DOHH2 (cell line): ENCODE results near the gene ROR1.

ENCODE experiments used
- H3F3A ChIP-seq: fragments of 200-600 bp; sonication (generic), shearing (Covaris generic); 2 replicates; pipeline ENCODE4 v1.6.0; 2016; ENCODE audit warnings: antibody characterized with exemption, mild to moderate bottlenecking; ENCODE audit not compliant: control insufficient read depth, insufficient read depth
- H3K27ac ChIP-seq: fragments of 200-600 bp; sonication (generic); 2 replicates; pipeline ENCODE4 v1.5.1; 2014; ENCODE audit warnings: low read depth, mild to moderate bottlenecking, low read length, moderate library complexity
- H3K27me3 ChIP-seq: fragments of 200-600 bp; sonication (generic); 2 replicates; pipeline ENCODE4 v1.6.1; 2014; ENCODE audit warnings: mild to moderate bottlenecking, low read length, mixed read lengths; ENCODE audit not compliant: control insufficient read depth
- H3K36me3 ChIP-seq: fragments of 200-600 bp; sonication (generic); 2 replicates; pipeline ENCODE4 v1.6.1; 2014; ENCODE audit warnings: mild to moderate bottlenecking, low read length, moderate library complexity, mixed read lengths; ENCODE audit not compliant: control insufficient read depth
- H3K4me1 ChIP-seq: fragments of 200-600 bp; sonication (generic); 2 replicates; pipeline ENCODE4 v1.6.1; 2014; ENCODE audit warnings: mild to moderate bottlenecking, low read length, mixed read lengths; ENCODE audit not compliant: control insufficient read depth
- H3K4me2 ChIP-seq: fragments of 200-600 bp; sonication (generic); 2 replicates; pipeline ENCODE4 v1.6.0; 2014; ENCODE audit warnings: mild to moderate bottlenecking, low read length, moderate library complexity
- H3K4me3 ChIP-seq: fragments of 200-600 bp; sonication (generic); 2 replicates; pipeline ENCODE4 v1.5.1; 2014; ENCODE audit warnings: mild to moderate bottlenecking, low read length, mixed read lengths
- H3K79me2 ChIP-seq: fragments of 200-600 bp; sonication (generic); 2 replicates; pipeline ENCODE4 v1.6.1; 2014; ENCODE audit warnings: mild to moderate bottlenecking, low read length, mixed read lengths; ENCODE audit not compliant: control insufficient read depth
- H3K9me2 ChIP-seq: fragments of 200-600 bp; sonication (generic); replicated peaks from 2 replicates; pipeline ENCODE4 v1.6.1; 2014; ENCODE audit warnings: mild to moderate bottlenecking, low read length, mixed read lengths; ENCODE audit not compliant: control insufficient read depth
- H3K9me3 ChIP-seq: fragments of 200-600 bp; sonication (generic); 2 replicates; pipeline ENCODE4 v1.6.1; 2014; ENCODE audit warnings: antibody characterized with exemption, low read length, mixed read lengths; ENCODE audit not compliant: control insufficient read depth, insufficient read depth
- H4K20me1 ChIP-seq: fragments of 200-600 bp; sonication (generic); 2 replicates; pipeline ENCODE4 v1.6.0; 2014; ENCODE audit warnings: low read depth, mild to moderate bottlenecking, antibody characterized with exemption, low read length, moderate library complexity; ENCODE audit not compliant: control insufficient read depth, insufficient read depth
- EZH2phosphoT487 ChIP-seq: fragments of 200-600 bp; sonication (generic); IDR thresholded peaks from 2 replicates; pipeline ENCODE4 v1.6.1; 2017; ENCODE audit warnings: borderline replicate concordance, mild to moderate bottlenecking, antibody characterized with exemption, low read length, moderate library complexity, mixed read lengths
- TF ChIP-seq, protein P1 (sequence below): fragments of 200-600 bp; sonication (generic); IDR thresholded peaks from one replicate; pipeline ENCODE4 v1.5.1; 2014; ENCODE audit warnings: antibody characterized with exemption, mild to moderate bottlenecking, low read depth, low read length; ENCODE audit not compliant: poor library complexity, severe bottlenecking

Gene ROR1

DNA sequence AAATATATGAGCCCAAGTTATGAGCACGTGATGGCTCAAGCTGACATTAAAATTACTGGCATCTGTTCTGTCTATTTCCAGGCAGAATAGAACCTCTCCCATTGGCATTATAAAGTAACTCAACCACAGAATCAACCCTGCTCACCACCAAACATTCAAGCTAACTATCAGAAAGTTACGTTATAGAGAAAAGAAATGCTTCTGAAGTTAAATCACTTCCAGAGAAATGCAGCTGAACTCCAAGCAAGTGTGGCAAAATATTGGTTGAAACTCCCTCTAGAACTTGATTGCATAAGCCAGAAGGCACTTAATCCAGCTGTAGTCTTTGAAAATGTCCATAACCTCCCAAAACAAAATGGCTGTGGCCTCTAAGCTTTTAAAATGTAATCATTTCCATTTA is 393.4 kb downstream of the ROR1 start:
- Histone ChIP-seq H3K4me3 (no peak overlapping the region), H3K79me2 (no peaks in the 10 kb centered on the region), H3K27me3 (peaks cover 3% of the 10 kb centered on the region; the same call in 1 of the 2 replicates), H3K9me3 (no peaks in the 10 kb centered on the region), H3K27ac (no peak overlapping the region), H3K9me2 (no peaks in the 10 kb centered on the region), H3F3A (no peaks in the 10 kb centered on the region), H3K4me1 (no peaks in the 10 kb centered on the region), H3K4me2 (no peak overlapping the region), H3K36me3 (no peaks in the 10 kb centered on the region), H4K20me1 (no peaks in the 10 kb centered on the region)
- no peak for TF ChIP-seq EZH2phosphoT487
- TF ChIP-seq, protein P1, sequence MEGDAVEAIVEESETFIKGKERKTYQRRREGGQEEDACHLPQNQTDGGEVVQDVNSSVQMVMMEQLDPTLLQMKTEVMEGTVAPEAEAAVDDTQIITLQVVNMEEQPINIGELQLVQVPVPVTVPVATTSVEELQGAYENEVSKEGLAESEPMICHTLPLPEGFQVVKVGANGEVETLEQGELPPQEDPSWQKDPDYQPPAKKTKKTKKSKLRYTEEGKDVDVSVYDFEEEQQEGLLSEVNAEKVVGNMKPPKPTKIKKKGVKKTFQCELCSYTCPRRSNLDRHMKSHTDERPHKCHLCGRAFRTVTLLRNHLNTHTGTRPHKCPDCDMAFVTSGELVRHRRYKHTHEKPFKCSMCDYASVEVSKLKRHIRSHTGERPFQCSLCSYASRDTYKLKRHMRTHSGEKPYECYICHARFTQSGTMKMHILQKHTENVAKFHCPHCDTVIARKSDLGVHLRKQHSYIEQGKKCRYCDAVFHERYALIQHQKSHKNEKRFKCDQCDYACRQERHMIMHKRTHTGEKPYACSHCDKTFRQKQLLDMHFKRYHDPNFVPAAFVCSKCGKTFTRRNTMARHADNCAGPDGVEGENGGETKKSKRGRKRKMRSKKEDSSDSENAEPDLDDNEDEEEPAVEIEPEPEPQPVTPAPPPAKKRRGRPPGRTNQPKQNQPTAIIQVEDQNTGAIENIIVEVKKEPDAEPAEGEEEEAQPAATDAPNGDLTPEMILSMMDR: no peak

DNA sequence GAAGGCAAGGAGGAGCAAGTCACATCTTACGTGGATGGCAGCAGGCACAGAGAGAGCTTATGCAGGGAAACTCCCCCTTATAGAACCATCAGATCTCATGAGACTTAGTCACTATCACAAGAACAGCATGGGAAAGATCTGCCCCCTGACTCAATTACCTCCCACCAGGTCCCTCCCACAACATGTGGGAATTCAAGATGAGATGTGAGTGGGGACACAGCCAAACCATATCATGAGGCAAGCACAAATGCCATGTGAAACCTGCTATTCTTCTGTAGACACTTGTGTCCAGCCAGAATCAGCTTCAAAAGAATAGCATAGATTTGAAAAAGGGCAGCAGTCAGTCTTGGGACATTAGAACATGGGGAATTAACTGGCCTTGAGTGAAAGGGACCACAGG is 397.4 kb downstream of the ROR1 start:
- no peak overlapping the region for H3K4me2 ChIP-seq

DNA sequence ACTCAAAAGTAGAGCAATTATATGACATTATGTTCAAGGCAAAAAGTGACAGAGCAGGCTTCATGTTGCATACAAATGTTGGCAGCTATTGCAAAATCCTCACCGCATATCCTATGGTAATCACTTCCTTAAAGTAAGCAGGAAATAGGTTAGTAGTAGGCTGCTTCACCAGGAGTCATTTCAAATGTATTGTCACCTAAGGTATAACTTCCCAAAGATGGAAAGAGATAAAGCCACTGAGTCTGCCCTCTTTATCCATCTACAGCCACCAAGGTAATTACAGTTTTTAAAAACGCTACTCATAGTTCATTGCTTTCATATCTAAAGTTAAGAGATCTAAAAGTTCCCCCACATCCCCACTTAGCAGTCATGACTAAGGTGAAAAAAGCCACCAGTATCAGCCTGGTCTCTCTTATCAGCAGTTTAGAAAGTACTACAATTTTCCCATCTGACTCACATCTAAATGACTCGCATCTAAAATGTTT is 398.0 kb downstream of the ROR1 start:
- no peaks in the 10 kb centered on the region for H3K9me3 ChIP-seq
- no peaks in the 10 kb centered on the region for H3K79me2 ChIP-seq
- H3K27me3 ChIP-seq: no peaks in the 10 kb centered on the region; the same call in 1 of the 2 replicates
- H3K36me3 ChIP-seq: no peaks in the 10 kb centered on the region
- no peaks in the 10 kb centered on the region for H3K9me2 ChIP-seq
- no peak for TF ChIP-seq EZH2phosphoT487
- TF ChIP-seq, protein P1: no peak
- no peak overlapping the region for H3K4me2 ChIP-seq
- no peaks in the 10 kb centered on the region for H4K20me1 ChIP-seq
- no peaks in the 10 kb centered on the region for H3F3A ChIP-seq
- no peak overlapping the region for H3K4me3 ChIP-seq
- H3K27ac ChIP-seq: no peak overlapping the region
- no peaks in the 10 kb centered on the region for H3K4me1 ChIP-seq

More for the DNA sequence above, 397.4 kb downstream of the ROR1 start:
- Histone ChIP-seq H3F3A (no peaks in the 10 kb centered on the region), H3K27ac (no peak overlapping the region), H3K4me3 (no peak overlapping the region), H4K20me1 (no peaks in the 10 kb centered on the region), H3K9me3 (no peaks in the 10 kb centered on the region), H3K4me1 (no peaks in the 10 kb centered on the region), H3K27me3 (peaks cover 3% of the 10 kb centered on the region; the same call in 1 of the 2 replicates), H3K36me3 (no peaks in the 10 kb centered on the region), H3K9me2 (no peaks in the 10 kb centered on the region), H3K79me2 (no peaks in the 10 kb centered on the region)
- TF ChIP-seq EZH2phosphoT487: no peak
- TF ChIP-seq, protein P1: no peak
